NCI-H69 (cell line): ENCODE results near the gene KRTAP5-1.
"Not testable (repeated sequence)": the region's sequence is repeated elsewhere in the genome, so short reads cannot be mapped to it uniquely, and the experiment has no call there.

Source experiments
- DNase-seq: peaks from one replicate; lab custom pipeline; 2025; lab: John Stamatoyannopoulos, UW

Gene KRTAP5-1

GRCh38 chr11:1601663-1602062 lies 16.6 kb upstream of the KRTAP5-1 start:
- DNase-seq = not testable (repeated sequence)

GRCh38 chr11:1600626-1601025 lies 15.5 kb upstream of the KRTAP5-1 start:
- DNase-seq = no peak

GRCh38 chr11:1598816-1599215 lies 13.7 kb upstream of the KRTAP5-1 start:
- no peak for DNase-seq

GRCh38 chr11:1598406-1598805 lies 13.3 kb upstream of the KRTAP5-1 start:
- DNase-seq = not testable (repeated sequence)

- no peak for DNase-seq
These were observed 12.9 kb upstream of the KRTAP5-1 start, which contains the start of gene KRTAP5-2 for GRCh38 chr11:1597994-1598380. Gene KRTAP5-2, minus strand, starts transcription at chr11:1598294. Its CDS starts 44 bp downstream, at chr11:1598250.

GRCh38 chr11:1597331-1597993 lies 12.4 kb upstream of the KRTAP5-1 start:
- no peak for DNase-seq

GRCh38 chr11:1596576-1597121 lies 11.6 kb upstream of the KRTAP5-1 start:
- peak; percentile 68 for DNase-seq

- not testable (repeated sequence) for DNase-seq
These were observed 11.0 kb upstream of the KRTAP5-1 start for GRCh38 chr11:1595994-1596575.

- DNase-seq = peak; percentile 37
These were observed 7.5 kb upstream of the KRTAP5-1 start for GRCh38 chr11:1592628-1593027.

GRCh38 chr11:1589996-1590395 lies 4.9 kb upstream of the KRTAP5-1 start:
- DNase-seq = no peak

- DNase-seq = not testable (repeated sequence)
These were observed 4.3 kb upstream of the KRTAP5-1 start for GRCh38 chr11:1589191-1589963.

- DNase-seq = peak; percentile 80
These were observed 1.6 kb upstream of the KRTAP5-1 start for GRCh38 chr11:1586699-1587098.

- not testable (repeated sequence) for DNase-seq
These were observed 2.2 kb downstream of the KRTAP5-1 start for GRCh38 chr11:1582909-1583308.

GRCh38 chr11:1581976-1582375 lies 3.1 kb downstream of the KRTAP5-1 start:
- no peak for DNase-seq

- DNase-seq = no peak
These were observed 8.3 kb downstream of the KRTAP5-1 start for GRCh38 chr11:1576825-1577224.

- not testable (repeated sequence) for DNase-seq
These were observed 9.3 kb downstream of the KRTAP5-1 start for GRCh38 chr11:1575756-1576155.

- DNase-seq = no peak
These were observed 10.2 kb downstream of the KRTAP5-1 start for GRCh38 chr11:1574933-1575242.

- DNase-seq = peak; percentile 86
These were observed 10.7 kb downstream of the KRTAP5-1 start for GRCh38 chr11:1574238-1574932.

GRCh38 chr11:1573903-1574237 lies 11.2 kb downstream of the KRTAP5-1 start:
- peak; percentile 90 for DNase-seq

- DNase-seq = peak; percentile 84
These were observed 11.8 kb downstream of the KRTAP5-1 start for GRCh38 chr11:1573077-1573902.
